HG02981 (cell line): ENCODE results near the gene TLX1.

Experiments
- ATAC-seq: cut with Tn5 transposase; IDR thresholded peaks from one replicate; pipeline ENCODE4 v1.9.1; 2021; ENCODE audit warnings: mild to moderate bottlenecking, moderate library complexity; ENCODE audit not compliant: unreplicated experiment

The TLX1 gene

GRCh38 chr10:101111547-101111946, 19.6 kb upstream of the TLX1 start:
- ATAC-seq: no peak

GRCh38 chr10:101112799-101113594, 18.1 kb upstream of the TLX1 start:
- no peak for ATAC-seq

GRCh38 chr10:101113890-101114403, 17.2 kb upstream of the TLX1 start:
- no peak for ATAC-seq

GRCh38 chr10:101114646-101115045, 16.5 kb upstream of the TLX1 start:
- no peak for ATAC-seq

GRCh38 chr10:101116754-101117153, 14.3 kb upstream of the TLX1 start:
- no peak for ATAC-seq

GRCh38 chr10:101118031-101118430, 13.1 kb upstream of the TLX1 start:
- ATAC-seq: no peak

- no peak for ATAC-seq
Measured at GRCh38 chr10:101120520-101120883, 10.6 kb upstream of the TLX1 start.

GRCh38 chr10:101120884-101121653, 10.0 kb upstream of the TLX1 start:
- no peak for ATAC-seq

GRCh38 chr10:101121654-101122031, 9.5 kb upstream of the TLX1 start:
- ATAC-seq: no peak

GRCh38 chr10:101122270-101123084, 8.6 kb upstream of the TLX1 start:
- no peak for ATAC-seq

GRCh38 chr10:101123085-101123814, 7.8 kb upstream of the TLX1 start:
- ATAC-seq: no peak

- no peak for ATAC-seq
Measured at GRCh38 chr10:101123815-101124617, 7.1 kb upstream of the TLX1 start.

GRCh38 chr10:101124933-101125332, 6.2 kb upstream of the TLX1 start:
- ATAC-seq: no peak

GRCh38 chr10:101126684-101127628, 4.1 kb upstream of the TLX1 start:
- ATAC-seq: no peak

GRCh38 chr10:101130141-101130540, 959 bp upstream of the TLX1 start:
- no peak for ATAC-seq

- no peak for ATAC-seq
Measured at GRCh38 chr10:101131962-101132635, 999 bp downstream of the TLX1 start.

- ATAC-seq: no peak
Measured at GRCh38 chr10:101132636-101133473, 1.8 kb downstream of the TLX1 start.
